Activated CD8-positive, alpha-beta memory T cell treated with anti-CD3 and anti-CD28 coated beads, Interleukin-2, amount 10 ng/mL, durations not matched to agents 7 days and 5 days (primary cell): ENCODE data around the gene ROBO1. TPM values are rescaled to one million over a fixed set of nuclear protein-coding genes. Genes with fewer than 3 reads are reported as not detected.
"Not testable (repeated sequence)": the region's sequence is repeated elsewhere in the genome, so short reads cannot be mapped to it uniquely, and the experiment has no call there.

Source experiments
- ATAC-seq: fragments of 150-1000 bp; cut with Tn5 transposase; one replicate; pipeline ENCODE4 v1.10.0; 2021; ENCODE audit warnings: moderate library complexity
- CTCF ChIA-PET: fragments of 350-600 bp; sonication (Branson Sonifier 250); formaldehyde crosslinking; loops from one replicate; lab custom pipeline; 2021; ENCODE audit warnings: antibody characterized with exemption; lab: Charles Lee
- DNase-seq: peaks from one replicate; pipeline ENCODE4 v3.0.0-alpha.2; 2020
- H3K27ac Mint-ChIP-seq: one replicate; pipeline ENCODE4 v1.8.0; 2021; ENCODE audit warnings: mild to moderate bottlenecking, mixed read lengths
- H3K27me3 Mint-ChIP-seq: one replicate; pipeline ENCODE4 v1.8.0; 2021; ENCODE audit warnings: mixed read lengths
- H3K36me3 Mint-ChIP-seq: one replicate; pipeline ENCODE4 v1.8.0; 2021; ENCODE audit warnings: mild to moderate bottlenecking, mixed read lengths
- H3K4me1 Mint-ChIP-seq: one replicate; pipeline ENCODE4 v1.8.0; 2021; ENCODE audit warnings: mixed read lengths
- H3K4me3 Mint-ChIP-seq: one replicate; pipeline ENCODE4 v1.8.0; 2021; ENCODE audit warnings: mild to moderate bottlenecking, moderate library complexity, mixed read lengths
- H3K9me3 Mint-ChIP-seq: one replicate; pipeline ENCODE4 v1.8.0; 2022; ENCODE audit warnings: low read depth, mixed read lengths
- total RNA-seq, 2 experiments: library from RNA; stranded (reverse); gene quantifications; one replicate each; pipeline ENCODE4 v1.2.3, GENCODE V29; 2021

Gene ROBO1
- total RNA-seq, 2 experiments from 2014 or later, result 0.32 to 0.87 TPM

DNA sequence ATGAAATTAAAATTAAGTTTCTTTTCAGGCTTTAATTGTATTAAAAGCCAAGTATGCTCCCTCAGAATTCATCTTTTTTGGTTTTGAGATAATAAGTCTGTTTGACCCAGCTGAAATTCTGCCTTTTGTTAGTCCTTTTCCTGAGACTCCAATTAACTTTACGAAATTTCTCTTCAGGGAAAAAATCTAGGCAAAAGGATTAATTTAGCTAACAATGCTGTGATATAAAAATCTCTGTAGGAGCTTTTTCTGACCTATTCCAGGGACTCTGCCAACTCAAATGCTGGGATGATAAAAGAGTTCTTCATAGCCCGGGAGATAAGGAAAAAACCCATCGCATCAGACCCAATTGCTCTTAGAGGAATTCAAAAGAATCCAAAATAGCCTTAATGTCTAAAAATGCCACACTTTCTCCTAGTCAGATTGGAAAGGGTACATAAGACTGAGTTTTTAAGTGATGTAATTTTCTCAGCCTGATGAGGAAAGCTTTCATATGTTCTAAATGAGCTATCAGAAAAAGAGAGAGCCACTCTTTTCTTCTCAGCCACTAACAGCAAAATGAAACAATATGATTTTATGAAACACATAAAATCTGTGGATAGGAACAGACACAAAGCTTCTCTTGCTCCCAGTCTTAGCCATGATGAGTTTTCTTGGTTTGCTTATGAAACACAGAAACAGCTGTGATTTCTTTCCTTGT lies 405.1 kb downstream of the ROBO1 start:
- Mint-ChIP-seq H3K4me3 (no peak overlapping the region), H3K4me1 (no peaks in the 10 kb centered on the region), H3K27me3 (no peaks in the 10 kb centered on the region), H3K9me3 (peaks cover 3% of the 10 kb centered on the region), H3K27ac (no peak overlapping the region), H3K36me3 (no peaks in the 10 kb centered on the region)
- DNase-seq (no peak), ATAC-seq (no peak)
- CTCF ChIA-PET, result interaction anchor here (0.5 to 1.6 kb wide), 2 partner anchors 11 to 57 kb away, joined by 3 to 5 read pairs; no protein-coding TSS in a partner anchor

DNA sequence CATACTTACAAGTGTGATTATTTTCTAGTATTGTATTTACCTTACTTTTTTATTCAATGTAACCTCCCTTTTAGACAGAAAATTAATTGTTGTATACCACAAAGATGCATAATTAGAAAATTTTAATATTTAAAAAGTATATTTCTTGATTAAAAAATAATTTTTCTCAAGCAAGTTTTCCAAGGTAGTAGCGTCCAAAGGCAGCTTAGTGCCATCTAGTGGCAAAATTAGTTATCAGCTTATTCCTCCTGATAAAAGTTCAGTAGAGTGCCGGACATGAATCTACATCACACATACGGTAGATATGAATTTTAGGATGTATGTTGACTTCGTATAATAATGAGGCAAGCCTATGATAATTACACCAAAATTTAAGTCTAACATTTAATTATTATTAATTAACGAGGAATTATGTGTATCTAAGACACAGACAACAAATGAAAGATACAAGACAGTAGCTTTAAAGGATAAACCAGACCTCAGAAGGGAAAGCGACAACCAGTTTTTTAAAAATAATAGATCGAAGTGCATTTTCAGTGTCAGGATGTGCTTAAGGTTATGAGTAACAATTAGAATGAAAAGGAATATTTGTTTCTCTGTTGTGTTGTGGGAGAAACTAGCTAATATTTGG lies 405.9 kb downstream of the ROBO1 start:
- H3K9me3 Mint-ChIP-seq, result peaks cover 3% of the 10 kb centered on the region
- ATAC-seq, result no peak
- no peak overlapping the region for H3K4me3 Mint-ChIP-seq
- CTCF ChIA-PET, result interaction anchor here (0.5 to 1.6 kb wide), 2 partner anchors 12 to 56 kb away, joined by 3 to 5 read pairs; no protein-coding TSS in a partner anchor
- DNase-seq, result no peak
- H3K36me3 Mint-ChIP-seq, result no peaks in the 10 kb centered on the region
- H3K27me3 Mint-ChIP-seq, result no peaks in the 10 kb centered on the region
- H3K4me1 Mint-ChIP-seq, result no peaks in the 10 kb centered on the region
- H3K27ac Mint-ChIP-seq, result no peak overlapping the region

DNA sequence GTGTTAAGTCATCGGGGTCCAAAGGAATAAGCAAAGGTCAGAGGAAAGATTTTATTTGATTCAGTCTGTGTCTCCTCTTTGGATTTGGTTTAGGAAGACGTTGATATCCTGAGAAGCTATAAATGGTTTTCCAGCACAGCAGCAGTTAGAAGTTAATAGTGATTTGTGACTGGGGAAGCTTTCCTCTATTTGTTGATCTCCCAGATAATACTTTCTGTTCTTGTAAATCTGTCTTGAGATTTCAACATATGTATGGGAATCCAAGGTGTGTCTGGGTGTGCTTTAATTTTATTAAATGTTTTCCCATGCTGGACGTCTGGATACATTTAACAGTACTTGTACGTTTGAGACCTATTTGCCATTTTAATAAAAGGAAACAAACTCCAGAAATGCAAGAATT lies 409.5 kb downstream of the ROBO1 start:
- H3K9me3 Mint-ChIP-seq, result peaks cover 3% of the 10 kb centered on the region
- no peak overlapping the region for H3K27ac Mint-ChIP-seq
- ATAC-seq (no peak), DNase-seq (no peak)
- no peaks in the 10 kb centered on the region for H3K4me1 Mint-ChIP-seq
- H3K36me3 Mint-ChIP-seq, result no peaks in the 10 kb centered on the region
- no peak overlapping the region for H3K4me3 Mint-ChIP-seq
- H3K27me3 Mint-ChIP-seq, result no peaks in the 10 kb centered on the region
- CTCF ChIA-PET, result no interaction called here

DNA sequence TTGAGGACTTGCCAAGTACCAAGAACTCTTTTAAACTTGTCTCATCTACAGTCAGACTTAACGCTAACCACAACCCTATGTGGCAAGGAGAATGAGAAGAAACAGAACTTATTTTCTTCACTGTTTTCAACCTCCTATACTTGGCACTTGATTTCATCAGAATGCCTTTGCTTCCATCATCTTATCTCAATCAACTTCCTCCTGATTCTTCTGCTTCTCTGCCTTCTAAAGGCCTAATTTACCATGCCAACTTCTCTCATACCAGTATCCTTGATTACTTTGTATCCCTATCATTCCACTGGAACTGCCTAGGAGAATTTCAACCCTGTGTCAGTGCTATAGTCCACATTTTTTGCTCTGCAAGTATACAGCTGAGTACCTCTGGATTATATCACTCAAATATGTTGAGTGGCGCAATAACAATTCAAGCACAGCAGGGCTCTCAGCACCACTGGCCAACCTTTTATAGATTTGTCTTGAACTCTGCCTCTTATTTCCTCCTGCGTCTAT lies 413.6 kb downstream of the ROBO1 start:
- Mint-ChIP-seq H3K9me3 (peaks cover 3% of the 10 kb centered on the region), H3K36me3 (no peaks in the 10 kb centered on the region), H3K4me3 (no peak overlapping the region), H3K27ac (no peak overlapping the region), H3K27me3 (no peaks in the 10 kb centered on the region), H3K4me1 (no peaks in the 10 kb centered on the region)
- no peak for DNase-seq
- no peak for ATAC-seq
- CTCF ChIA-PET, result no interaction called here

DNA sequence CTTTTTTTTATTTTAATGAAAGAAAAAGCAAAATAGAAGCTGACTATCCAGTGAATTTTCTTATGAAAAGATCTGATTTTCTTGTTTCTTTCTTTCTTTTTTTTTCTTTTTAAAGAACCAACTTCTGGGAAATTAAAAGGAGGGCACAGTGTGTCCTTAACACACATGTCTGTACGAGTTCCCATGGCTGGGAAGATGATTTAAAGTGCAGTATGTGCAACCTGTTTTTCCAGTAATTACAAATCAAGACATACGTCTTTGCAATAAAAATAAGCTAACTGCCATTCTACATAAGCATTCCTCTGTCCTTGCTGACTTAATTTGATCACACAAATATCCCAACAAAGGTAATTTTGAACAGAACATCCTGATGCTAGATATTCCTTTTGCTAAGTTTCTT lies 416.1 kb downstream of the ROBO1 start:
- Mint-ChIP-seq H3K9me3 (peaks cover 3% of the 10 kb centered on the region), H3K36me3 (no peaks in the 10 kb centered on the region), H3K27me3 (no peaks in the 10 kb centered on the region), H3K27ac (no peak overlapping the region), H3K4me3 (no peak overlapping the region), H3K4me1 (no peaks in the 10 kb centered on the region)
- CTCF ChIA-PET, result no interaction called here
- DNase-seq, result no peak
- no peak for ATAC-seq

DNA sequence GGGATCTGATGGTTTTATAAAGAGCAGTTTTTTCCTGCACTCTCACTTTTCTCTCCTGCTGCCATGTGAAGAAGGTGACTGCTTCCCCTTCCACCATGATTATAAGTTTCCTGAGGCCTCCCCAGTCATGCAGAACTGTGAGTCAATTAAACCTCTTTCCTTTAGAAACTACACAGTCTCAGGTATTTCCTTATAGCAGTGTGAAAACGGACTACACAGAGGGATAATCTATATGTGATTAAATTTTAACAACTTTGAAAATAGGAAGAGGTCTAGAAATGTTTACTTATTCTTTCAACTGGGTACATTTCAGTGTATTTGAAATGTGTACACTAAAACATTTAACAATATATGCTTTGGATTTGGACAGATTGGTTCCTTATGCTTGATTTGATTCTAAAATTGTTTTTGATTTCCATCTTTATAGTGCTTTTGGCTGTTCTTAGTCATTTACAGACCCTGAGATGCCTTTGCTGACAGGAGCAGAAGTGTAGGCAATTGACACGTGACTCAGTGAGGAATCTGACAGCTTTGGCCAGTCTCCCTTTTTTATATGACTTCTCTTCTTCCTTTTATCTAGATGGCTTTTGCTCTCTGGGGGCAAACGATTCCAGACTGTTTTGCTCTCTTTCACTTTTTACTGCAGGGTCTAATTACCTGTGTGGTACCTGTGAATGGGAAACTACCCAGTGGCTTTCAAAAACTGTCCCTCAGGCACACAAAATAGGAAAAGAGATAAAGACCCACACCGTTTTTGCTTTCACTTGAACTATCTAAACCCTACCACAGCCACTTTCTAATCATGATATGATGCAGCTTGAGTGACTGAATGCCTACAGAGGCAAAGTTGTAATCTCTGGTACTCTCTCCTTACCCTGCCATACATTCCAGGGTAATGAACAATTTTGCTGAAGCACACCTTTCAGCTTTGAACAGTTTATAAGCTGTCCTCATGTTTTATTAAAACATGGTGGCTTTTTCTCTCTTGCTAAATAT lies 422.6 kb downstream of the ROBO1 start:
- H3K36me3 Mint-ChIP-seq, result no peaks in the 10 kb centered on the region
- no peaks in the 10 kb centered on the region for H3K9me3 Mint-ChIP-seq
- H3K4me1 Mint-ChIP-seq, result no peaks in the 10 kb centered on the region
- no peak overlapping the region for H3K4me3 Mint-ChIP-seq
- H3K27ac Mint-ChIP-seq, result no peak overlapping the region
- H3K27me3 Mint-ChIP-seq, result no peaks in the 10 kb centered on the region
- DNase-seq, result no peak
- no peak for ATAC-seq
- CTCF ChIA-PET, result no interaction called here

DNA sequence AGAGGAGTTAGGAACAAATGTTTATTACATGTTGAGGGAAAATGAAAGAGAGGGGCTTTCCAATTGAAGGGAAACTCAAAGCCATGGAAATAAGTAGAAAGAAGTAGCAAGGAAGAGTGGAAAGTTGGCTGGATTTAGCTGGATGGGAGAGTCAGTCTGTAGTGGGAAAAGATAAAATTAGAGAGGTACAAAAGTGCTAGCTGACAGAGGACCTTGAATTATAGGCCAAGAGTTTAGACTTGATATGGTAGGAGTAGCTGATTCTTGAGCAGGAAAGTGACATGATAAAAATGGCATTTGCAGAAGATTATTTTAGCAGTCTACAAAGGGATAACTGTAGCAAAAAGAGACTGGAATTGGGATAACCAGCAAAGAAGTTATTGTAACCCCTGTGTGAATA lies 425.8 kb downstream of the ROBO1 start:
- Mint-ChIP-seq H3K27me3 (no peaks in the 10 kb centered on the region), H3K9me3 (no peaks in the 10 kb centered on the region), H3K4me3 (no peak overlapping the region), H3K27ac (no peak overlapping the region), H3K4me1 (no peaks in the 10 kb centered on the region), H3K36me3 (no peaks in the 10 kb centered on the region)
- DNase-seq (no peak), ATAC-seq (no peak)
- CTCF ChIA-PET, result no interaction called here

DNA sequence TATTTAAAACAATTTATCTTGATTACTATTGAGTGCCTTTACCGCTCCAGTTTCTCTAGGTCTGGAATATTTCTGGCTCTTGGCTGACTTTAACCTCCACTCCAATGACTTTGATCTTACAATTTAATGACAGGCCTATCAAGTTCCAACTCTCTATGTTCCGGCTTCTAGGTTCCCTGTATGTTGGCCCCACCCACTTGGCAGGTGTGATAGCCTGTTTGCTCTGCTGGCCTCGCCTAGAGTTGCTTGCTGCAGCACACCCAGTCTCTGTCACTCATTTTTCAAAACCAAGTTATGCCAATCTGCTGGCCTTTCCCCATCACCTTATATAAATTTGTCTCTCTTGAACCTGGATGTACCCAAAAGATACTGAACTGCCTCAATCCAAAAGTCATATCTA lies 428.0 kb downstream of the ROBO1 start:
- CTCF ChIA-PET, result no interaction called here
- no peaks in the 10 kb centered on the region for H3K36me3 Mint-ChIP-seq
- ATAC-seq (no peak), DNase-seq (no peak)
- no peaks in the 10 kb centered on the region for H3K9me3 Mint-ChIP-seq
- no peaks in the 10 kb centered on the region for H3K4me1 Mint-ChIP-seq
- no peak overlapping the region for H3K27ac Mint-ChIP-seq
- no peak overlapping the region for H3K4me3 Mint-ChIP-seq
- H3K27me3 Mint-ChIP-seq, result no peaks in the 10 kb centered on the region

DNA sequence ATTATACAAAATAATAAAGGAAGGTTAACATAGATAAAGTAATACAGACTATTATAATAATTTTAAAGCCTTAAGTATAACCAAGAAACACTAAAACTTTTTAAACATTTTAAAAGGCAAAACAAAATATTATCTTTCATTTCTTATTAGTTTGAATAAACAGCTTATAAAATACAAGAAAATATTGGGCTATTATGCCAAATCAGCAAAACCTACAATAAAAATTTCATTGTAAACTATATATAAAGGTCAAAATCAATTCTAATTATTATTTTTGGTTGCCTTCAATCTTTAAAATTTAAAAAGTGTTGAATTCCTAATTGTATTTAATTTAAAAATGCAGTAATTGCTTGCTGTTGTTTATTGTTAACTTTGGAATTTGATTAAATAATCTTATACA lies 430.0 kb downstream of the ROBO1 start:
- no peaks in the 10 kb centered on the region for H3K36me3 Mint-ChIP-seq
- ATAC-seq (no peak), DNase-seq (no peak)
- no peaks in the 10 kb centered on the region for H3K4me1 Mint-ChIP-seq
- CTCF ChIA-PET, result no interaction called here
- H3K4me3 Mint-ChIP-seq, result no peak overlapping the region
- H3K9me3 Mint-ChIP-seq, result peaks cover 6% of the 10 kb centered on the region
- no peak overlapping the region for H3K27ac Mint-ChIP-seq
- H3K27me3 Mint-ChIP-seq, result no peaks in the 10 kb centered on the region

DNA sequence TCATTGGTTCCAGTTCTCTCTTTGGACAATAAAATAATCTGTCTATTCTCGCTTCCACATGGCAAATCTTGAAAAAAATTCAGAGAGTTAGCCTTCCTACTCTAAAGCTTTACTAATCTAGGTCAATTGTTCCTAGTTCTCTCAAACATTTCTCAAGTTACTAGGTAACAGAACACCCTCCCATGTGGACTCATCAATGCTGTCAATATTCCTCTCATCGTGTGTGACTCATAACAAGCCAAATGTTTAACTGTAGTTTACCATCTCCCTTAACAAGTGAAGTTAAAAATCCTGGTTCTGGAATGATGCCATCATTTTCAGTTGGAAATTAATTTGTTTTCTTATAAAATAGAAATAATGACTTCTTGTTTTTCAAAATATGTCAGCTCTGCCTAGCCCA lies 438.6 kb downstream of the ROBO1 start:
- Mint-ChIP-seq H3K36me3 (no peaks in the 10 kb centered on the region), H3K4me3 (no peak overlapping the region), H3K27ac (no peak overlapping the region), H3K9me3 (peaks cover 17% of the 10 kb centered on the region), H3K4me1 (no peaks in the 10 kb centered on the region), H3K27me3 (no peaks in the 10 kb centered on the region)
- no peak for ATAC-seq
- CTCF ChIA-PET, result no interaction called here
- DNase-seq, result no peak

DNA sequence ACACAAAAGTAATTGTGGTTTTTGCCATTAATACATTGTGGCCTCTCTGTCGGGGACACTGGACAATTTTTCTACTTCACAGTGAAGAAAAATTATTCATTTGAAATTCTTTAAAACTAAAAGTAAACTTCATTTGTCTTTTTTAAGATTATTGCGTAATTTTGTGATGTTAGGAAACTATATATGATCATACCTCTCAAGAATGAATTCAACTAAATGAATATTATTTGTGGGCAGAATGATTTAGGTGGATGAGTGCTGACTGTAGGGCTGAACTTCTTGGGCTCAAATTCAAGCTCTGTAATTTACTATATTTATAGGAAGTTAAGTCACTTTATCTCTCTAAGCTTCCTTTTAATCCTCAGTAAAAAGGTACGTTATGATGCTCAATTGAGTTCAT lies 441.2 kb downstream of the ROBO1 start:
- Mint-ChIP-seq H3K36me3 (no peaks in the 10 kb centered on the region), H3K27me3 (no peaks in the 10 kb centered on the region), H3K4me3 (no peak overlapping the region), H3K27ac (no peak overlapping the region), H3K9me3 (peaks cover 8% of the 10 kb centered on the region), H3K4me1 (no peaks in the 10 kb centered on the region)
- CTCF ChIA-PET, result no interaction called here
- DNase-seq, result no peak
- ATAC-seq, result no peak

DNA sequence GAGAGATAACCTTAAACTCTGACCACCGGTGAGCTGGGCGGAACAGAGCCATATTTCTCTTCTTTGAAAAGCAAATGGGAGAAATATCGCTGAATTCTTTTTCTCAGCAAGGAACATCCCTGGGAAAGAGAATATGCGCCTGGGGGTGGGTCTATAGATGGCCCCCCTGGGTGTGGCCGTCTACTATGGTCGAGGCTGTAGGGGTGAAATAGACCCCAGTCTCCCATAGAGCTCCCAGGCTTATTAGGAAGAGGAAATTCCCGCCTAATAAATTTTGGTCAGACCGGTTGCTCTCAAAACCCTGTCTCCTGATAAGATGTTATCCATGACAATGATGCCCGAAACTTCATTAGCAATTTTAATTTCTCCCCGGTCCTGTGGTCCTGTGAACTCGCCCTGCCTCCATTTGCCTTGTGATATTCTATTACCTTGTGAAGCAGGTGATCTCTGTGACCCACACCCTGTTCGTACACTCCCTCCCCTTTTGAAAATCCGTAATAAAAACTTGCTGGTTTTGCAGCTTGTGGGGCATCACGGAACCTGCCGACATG lies 441.9 kb downstream of the ROBO1 start:
- H3K27ac Mint-ChIP-seq, CTCF ChIA-PET, H3K36me3 Mint-ChIP-seq, H3K4me3 Mint-ChIP-seq, H3K9me3 Mint-ChIP-seq, H3K27me3 Mint-ChIP-seq, DNase-seq, ATAC-seq, H3K4me1 Mint-ChIP-seq: not testable (repeated sequence)
